Fibroblast of villous mesenchyme (primary cell): ENCODE measurements around the gene SMOC1. TPM values are rescaled to one million over a fixed set of nuclear protein-coding genes. Genes with fewer than 3 reads are reported as not detected.

Experiments
- DNase-seq: peaks from one replicate; pipeline ENCODE4 v3.0.0-alpha.2; 2010; ENCODE audit warnings: low read depth
- H3K4me3 ChIP-seq: 2 replicates; pipeline ENCODE4 v1.5.1; 2011; ENCODE audit warnings: low read depth, mild to moderate bottlenecking, low read length
- CTCF ChIP-seq: IDR thresholded peaks from 2 replicates; pipeline ENCODE4 v1.5.1; 2012; ENCODE audit warnings: low read depth, mild to moderate bottlenecking, low read length; ENCODE audit not compliant: insufficient read depth
- total RNA-seq: library from RNA; depleted of rRNA; stranded (reverse); fragments of >200 nt; gene quantifications from 2 replicates; pipeline ENCODE4 v1.2.3, GENCODE V29; 2012

Gene SMOC1
- total RNA-seq, 1 donor = not detected

GRCh38 chr14:69909826-69910550 lies 30.8 kb downstream of the SMOC1 start:
- no peak overlapping the region for H3K4me3 ChIP-seq
- TF ChIP-seq CTCF = no peak
- no peak for DNase-seq

GRCh38 chr14:69910871-69911270 lies 31.7 kb downstream of the SMOC1 start:
- no peak for TF ChIP-seq CTCF
- no peak for DNase-seq
- no peak overlapping the region for H3K4me3 ChIP-seq

- no peak overlapping the region for H3K4me3 ChIP-seq
- DNase-seq = no peak
- no peak for TF ChIP-seq CTCF
These were observed 34.5 kb downstream of the SMOC1 start for GRCh38 chr14:69913686-69914085.

GRCh38 chr14:69916396-69916795 lies 37.2 kb downstream of the SMOC1 start:
- no peak for DNase-seq
- TF ChIP-seq CTCF = no peak
- H3K4me3 ChIP-seq = no peak overlapping the region

- DNase-seq = no peak
- TF ChIP-seq CTCF = no peak
- no peak overlapping the region for H3K4me3 ChIP-seq
These were observed 38.1 kb downstream of the SMOC1 start for GRCh38 chr14:69917287-69917686.

- DNase-seq = no peak
- TF ChIP-seq CTCF = no peak
- no peak overlapping the region for H3K4me3 ChIP-seq
These were observed 40.6 kb downstream of the SMOC1 start for GRCh38 chr14:69919815-69920214.

- DNase-seq = peak; percentile 12
- H3K4me3 ChIP-seq = no peak overlapping the region
- TF ChIP-seq CTCF = no peak
These were observed 41.8 kb downstream of the SMOC1 start for GRCh38 chr14:69921052-69921451.
